Measurements from ENCODE around the gene KIF26A.
A peak's percentile ranks its signal among the peaks of the same experiment; 100 is the strongest.

KIF26A gene

GRCh38 chr14:104138098-104138717, at the start of gene KIF26A:
TSS of gene KIF26A (plus strand) at chr14:104138587. CDS start at chr14:104138723, 136 bp downstream.
- DNase-seq (ENCODE audit: low read depth, low spot score), result peak; percentile 48

GRCh38 chr14:104090071-104090748, 48.2 kb upstream of the KIF26A start:
- DNase-seq (ENCODE audit: low read depth, low spot score), result no peak

DNA sequence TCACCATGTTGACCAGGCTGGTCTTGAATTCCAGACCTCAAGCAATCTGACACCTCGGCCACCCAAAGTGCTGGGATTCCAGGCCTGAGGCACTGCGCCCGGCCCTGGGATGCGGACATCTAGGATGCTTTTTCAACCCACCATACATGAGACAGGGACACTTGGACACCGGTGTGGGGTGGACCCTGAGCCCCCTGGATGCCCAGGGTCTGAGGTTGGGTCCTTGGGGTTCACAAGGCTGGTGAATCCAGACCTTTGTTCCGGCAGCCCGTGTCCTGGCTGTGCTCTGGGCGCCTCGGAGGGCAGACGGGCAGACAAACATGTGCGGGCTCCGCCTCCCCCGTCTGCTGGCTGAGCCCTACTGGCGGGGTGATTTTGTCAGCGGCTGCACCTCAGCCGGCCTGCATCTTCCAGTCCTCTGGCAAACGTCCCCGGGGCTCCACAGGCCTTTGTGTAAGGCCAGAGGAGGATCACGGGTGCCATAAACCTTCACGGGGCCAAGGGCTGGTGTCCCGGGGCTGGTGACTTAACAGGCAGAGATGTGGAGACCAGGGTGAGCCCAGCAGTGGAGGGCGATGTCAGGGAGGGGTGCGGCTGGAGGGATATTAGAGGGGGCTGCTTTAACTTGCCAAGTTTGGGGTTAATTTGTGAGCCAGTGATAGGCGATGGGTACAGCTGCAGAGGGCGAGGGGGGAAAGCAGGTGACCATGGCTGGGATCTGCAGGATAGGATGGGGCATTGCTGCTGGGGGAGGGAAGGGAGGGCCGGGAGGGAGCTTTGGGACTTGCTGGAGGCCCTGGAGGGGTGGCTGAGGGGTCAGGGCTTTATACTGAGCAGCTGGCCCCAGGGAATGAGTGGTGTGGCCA, 47.1 kb upstream of the KIF26A start:
- no peak for DNase-seq (ENCODE audit: low read depth, low spot score)

DNA sequence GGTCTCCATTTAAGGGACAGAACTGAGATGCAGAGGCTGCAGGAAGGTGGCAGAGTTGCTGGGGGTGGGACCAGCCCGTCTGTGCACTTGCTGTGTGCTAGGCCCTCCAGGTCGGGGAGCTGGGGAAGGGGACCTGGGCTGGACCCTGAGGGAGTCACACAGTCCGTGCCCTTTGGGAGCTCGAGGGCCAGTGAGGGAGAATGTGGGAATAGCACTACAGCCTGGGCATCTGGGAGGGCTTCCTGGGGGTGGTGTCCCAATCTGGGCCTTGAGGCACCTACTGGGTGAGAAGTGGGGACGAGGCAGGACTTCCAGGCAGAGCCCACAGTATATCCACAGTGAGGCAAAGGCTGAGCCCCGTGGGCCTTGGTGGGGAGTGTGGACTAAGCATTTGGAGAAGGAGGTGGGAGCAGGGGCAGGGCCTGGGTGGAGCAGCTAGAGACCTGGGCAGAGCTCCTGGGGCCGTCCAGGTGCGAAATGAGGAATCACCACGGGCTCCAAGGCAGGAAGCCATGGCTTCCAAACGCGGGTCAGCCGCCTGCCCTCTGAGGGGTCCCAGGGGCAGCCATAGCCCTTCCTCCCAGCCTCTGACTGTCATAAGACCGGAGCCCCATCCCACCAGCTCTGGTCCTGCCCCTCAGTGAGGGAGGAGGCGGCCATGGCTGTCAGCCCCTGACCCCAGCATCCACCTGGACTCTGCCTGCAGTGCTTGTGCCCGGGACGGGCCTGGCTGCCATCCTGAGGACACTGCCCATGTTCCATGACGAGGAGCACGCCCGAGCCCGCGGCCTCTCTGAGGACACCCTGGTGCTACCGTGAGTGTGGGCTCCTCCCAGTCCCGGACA, 46.2 kb upstream of the KIF26A start:
- DNase-seq (ENCODE audit: low read depth, low spot score), result no peak

GRCh38 chr14:104092931-104093365, 45.4 kb upstream of the KIF26A start:
- DNase-seq (ENCODE audit: low read depth, low spot score), result no peak

- no peak for DNase-seq (ENCODE audit: low read depth, low spot score)
Observed at GRCh38 chr14:104093366-104094055, 44.9 kb upstream of the KIF26A start.

- DNase-seq (ENCODE audit: low read depth, low spot score), result no peak
Observed at GRCh38 chr14:104094056-104094708, 44.2 kb upstream of the KIF26A start.

GRCh38 chr14:104094709-104095425, 43.5 kb upstream of the KIF26A start:
- peak; percentile 77 for DNase-seq (ENCODE audit: low read depth, low spot score)

DNA sequence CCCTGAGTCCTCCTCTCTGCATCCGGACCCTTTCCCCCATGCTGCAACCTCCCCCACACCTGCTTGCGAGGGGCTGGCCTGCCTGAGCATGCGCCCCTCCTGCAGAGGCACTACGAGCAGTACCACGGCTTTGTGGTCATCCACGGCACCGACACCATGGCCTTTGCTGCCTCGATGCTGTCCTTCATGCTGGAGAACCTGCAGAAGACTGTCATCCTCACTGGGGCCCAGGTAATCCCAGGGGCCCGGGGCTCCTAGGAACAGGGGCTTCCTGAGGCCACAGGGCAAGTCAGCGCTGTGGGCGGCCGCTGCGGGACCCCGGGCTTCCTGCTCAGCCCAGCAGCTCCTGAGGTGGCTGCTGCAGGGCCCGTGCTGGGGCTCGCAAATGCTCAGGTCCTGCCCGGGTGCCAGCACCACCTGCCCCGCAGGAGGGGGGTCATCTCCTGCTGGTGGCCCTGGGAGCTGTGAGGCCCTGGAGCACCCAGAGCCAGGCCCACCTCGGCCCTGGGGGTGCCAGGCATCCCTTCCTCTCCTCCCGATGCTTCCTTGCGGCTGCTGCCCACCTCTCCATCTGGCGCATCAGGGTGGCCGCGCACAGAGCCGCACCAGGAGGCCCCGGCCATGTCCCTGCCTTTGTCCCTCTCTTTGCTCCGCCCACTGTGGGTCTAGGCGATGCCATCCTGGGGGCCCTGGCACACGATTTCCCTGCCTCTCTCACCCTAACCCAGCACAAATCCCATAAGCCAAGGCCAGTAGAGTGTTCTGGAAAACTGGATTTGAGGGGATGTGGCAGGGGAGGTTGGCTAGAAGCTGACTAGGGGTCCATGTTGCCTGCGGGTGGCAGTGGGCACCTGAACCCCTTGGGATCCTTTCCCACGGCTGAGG, 42.7 kb upstream of the KIF26A start:
- DNase-seq (ENCODE audit: low read depth, low spot score), result no peak

- DNase-seq (ENCODE audit: low read depth, low spot score), result no peak
Observed at GRCh38 chr14:104096318-104096717, 42.1 kb upstream of the KIF26A start.

GRCh38 chr14:104096751-104097700, 41.4 kb upstream of the KIF26A start:
- no peak for DNase-seq (ENCODE audit: low read depth, low spot score)

DNA sequence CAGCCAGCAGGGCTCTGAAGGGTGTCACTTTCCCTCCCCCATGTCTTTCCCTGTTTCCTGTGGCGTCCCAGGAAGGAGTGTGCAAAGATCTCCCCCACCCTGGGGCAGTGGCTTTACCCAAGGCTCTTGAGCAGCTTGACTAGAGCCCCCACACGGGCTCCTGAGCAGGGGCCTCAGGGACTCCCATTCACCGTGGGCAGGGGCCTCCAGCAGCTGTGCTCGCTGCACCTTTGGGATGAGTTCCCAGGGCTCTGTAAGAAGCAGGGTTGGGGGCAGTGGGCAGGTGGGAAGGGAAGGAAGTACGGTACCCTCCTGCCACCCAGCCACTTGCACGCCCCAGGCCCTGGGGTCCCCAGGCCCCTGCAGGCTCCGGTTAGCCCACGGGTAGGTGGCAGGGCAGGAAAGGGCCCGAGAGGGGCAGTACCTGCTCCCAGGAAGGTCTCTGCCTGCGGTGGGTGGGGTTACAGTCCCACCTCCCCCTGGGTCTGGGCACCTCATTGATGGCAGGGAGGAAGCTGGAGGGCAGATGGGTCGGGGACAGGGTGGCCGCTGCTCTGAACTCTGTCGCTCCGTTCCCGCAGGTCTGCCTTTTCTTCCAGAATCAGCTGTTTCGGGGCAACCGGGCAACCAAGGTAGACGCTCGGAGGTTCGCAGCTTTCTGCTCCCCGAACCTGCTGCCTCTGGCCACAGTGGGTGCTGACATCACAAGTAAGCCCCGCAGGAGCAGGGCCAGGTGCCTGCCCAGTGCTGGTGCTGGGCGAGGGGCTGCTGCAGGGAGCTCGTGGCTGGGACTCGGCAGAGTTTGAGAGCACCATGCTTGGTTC, 39.9 kb upstream of the KIF26A start:
- DNase-seq (ENCODE audit: low read depth, low spot score), result no peak

GRCh38 chr14:104099096-104100041, 39.0 kb upstream of the KIF26A start:
- no peak for DNase-seq (ENCODE audit: low read depth, low spot score)

DNA sequence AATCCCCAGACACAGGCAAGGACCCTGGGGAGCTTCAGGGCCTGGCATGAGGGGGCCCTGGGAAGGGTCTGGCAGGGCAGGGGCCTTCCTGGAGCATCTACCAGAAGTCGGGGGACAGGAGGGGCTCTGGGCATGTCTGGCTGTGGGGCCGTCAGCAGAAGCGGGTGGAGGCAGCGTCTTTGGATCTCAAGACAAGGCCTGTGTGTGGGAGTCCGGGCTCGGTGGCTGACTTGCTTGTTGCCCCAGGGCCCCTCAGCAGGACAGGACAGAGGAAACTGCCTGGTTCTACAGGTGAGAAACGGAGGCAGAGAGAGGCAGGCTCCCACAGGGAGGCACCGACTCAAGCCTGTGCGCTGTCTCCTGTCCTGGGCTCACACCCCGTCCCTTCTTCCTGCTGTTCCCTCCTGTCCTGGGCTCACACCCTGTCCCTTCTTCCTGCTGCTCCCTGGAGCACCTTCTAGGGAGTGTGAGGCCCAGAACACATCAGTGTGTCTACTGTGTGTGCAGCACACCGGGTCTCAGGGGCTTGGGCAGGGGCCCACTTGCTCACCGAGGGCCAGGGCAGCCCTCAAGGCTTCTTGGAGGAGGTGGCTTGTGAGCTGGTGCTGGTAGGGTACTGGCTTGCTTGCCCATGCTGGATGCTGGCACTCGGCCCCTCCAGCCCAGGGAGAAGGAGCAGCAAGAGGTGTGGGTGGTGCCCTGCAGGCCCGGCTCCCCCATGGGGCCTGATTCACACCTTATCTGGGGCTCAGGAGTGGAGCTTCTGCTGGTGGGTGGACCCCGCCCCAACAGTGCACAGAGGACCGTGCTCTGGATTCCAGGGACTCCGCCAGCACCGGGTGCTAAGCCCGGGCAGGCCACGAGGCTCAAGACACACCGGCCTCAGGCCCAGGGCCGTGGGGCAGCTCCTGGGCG, 38.0 kb upstream of the KIF26A start:
- no peak for DNase-seq (ENCODE audit: low read depth, low spot score)
